Activated CD4-positive, alpha-beta T cell treated with anti-CD3 and anti-CD28 coated beads, Interleukin-2, amount 50 U/mL, for 48 hours (primary cell): ENCODE measurements around the gene MED15.
"Not testable (repeated sequence)": the region's sequence is repeated elsewhere in the genome, so short reads cannot be mapped to it uniquely, and the experiment has no call there.

Experiments
- DNase-seq, 2 experiments: peaks; one replicate each; pipeline ENCODE4 v3.0.0-alpha.2; 2020

Gene MED15

GRCh38 chr22:20507253-20508066 is at the start of gene MED15:
Gene MED15 (plus strand): TSS chr22:20507610. CDS start chr22:20507679, 69 bp downstream.
- peak; percentile 89 to 93 for DNase-seq

GRCh38 chr22:20458530-20459151 is 48.8 kb upstream of the MED15 start:
- no peak for DNase-seq

- no peak for DNase-seq
These were observed 48.3 kb upstream of the MED15 start for GRCh38 chr22:20459152-20459542.

GRCh38 chr22:20459862-20460261 is 47.5 kb upstream of the MED15 start:
- DNase-seq = no peak

- peak in 1 of 2 experiments; percentile 18 for DNase-seq
These were observed 43.9 kb upstream of the MED15 start for GRCh38 chr22:20463324-20464095.

GRCh38 chr22:20464096-20464614 is 43.3 kb upstream of the MED15 start:
- peak; percentile 50 to 63 for DNase-seq

GRCh38 chr22:20464912-20465758 is 42.3 kb upstream of the MED15 start:
- no peak for DNase-seq

GRCh38 chr22:20465759-20466077 is 41.7 kb upstream of the MED15 start:
- DNase-seq = no peak

GRCh38 chr22:20466659-20467379 is 40.6 kb upstream of the MED15 start:
- DNase-seq = no peak

GRCh38 chr22:20469110-20469868 is 38.1 kb upstream of the MED15 start:
- no peak for DNase-seq

GRCh38 chr22:20470525-20470924 is 36.9 kb upstream of the MED15 start:
- not testable (repeated sequence) for DNase-seq

GRCh38 chr22:20471126-20471833 is 36.1 kb upstream of the MED15 start:
- no peak for DNase-seq

GRCh38 chr22:20472629-20473442 is 34.6 kb upstream of the MED15 start:
- no peak for DNase-seq

- DNase-seq = no peak
These were observed 32.3 kb upstream of the MED15 start for GRCh38 chr22:20475115-20475436.

- not testable (repeated sequence) for DNase-seq
These were observed 31.8 kb upstream of the MED15 start for GRCh38 chr22:20475569-20475968.

GRCh38 chr22:20478059-20478458 is 29.4 kb upstream of the MED15 start:
- DNase-seq = not testable (repeated sequence)

- DNase-seq = no peak
These were observed 27.7 kb upstream of the MED15 start for GRCh38 chr22:20479612-20480196.

GRCh38 chr22:20483143-20483506 is 24.3 kb upstream of the MED15 start:
- not testable (repeated sequence) for DNase-seq

- no peak for DNase-seq
These were observed 23.6 kb upstream of the MED15 start for GRCh38 chr22:20483771-20484170.
